ENCODE measurements around the gene EGLN3. TPM values are rescaled to one million over a fixed set of nuclear protein-coding genes. Genes with fewer than 3 reads are reported as not detected.

The EGLN3 gene
- total RNA-seq, 1 donor from 2014 or later, result 10.3 TPM

- H3K27ac ChIP-seq, result no peak overlapping the region
- no peak for DNase-seq (ENCODE audit: extremely low spot score in 2 of 2)
- no peaks in the 10 kb centered on the region for H3K36me3 ChIP-seq
- no peaks in the 10 kb centered on the region for H3K27me3 ChIP-seq
- H3K9me3 ChIP-seq, result no peaks in the 10 kb centered on the region
- TF ChIP-seq POLR2AphosphoS5 (IDR thresholded peaks at IDR 0.05; ENCODE audit: insufficient read depth in 1 of 2, low read depth in 1 of 2), result no peak
- no peak for TF ChIP-seq POLR2A (IDR thresholded peaks at IDR 0.05)
- no peak for TF ChIP-seq CTCF (IDR thresholded peaks at IDR 0.05)
- intact Hi-C loops (cut with DNase I), result no loop called here
- peaks cover 14% of the 10 kb centered on the region for H3K4me1 ChIP-seq
- peak overlapping the region; percentile 49 to 87 for H3K4me3 ChIP-seq
Observed at GRCh38 chr14:33948869-33949408, 1.9 kb downstream of the EGLN3 start.

DNA sequence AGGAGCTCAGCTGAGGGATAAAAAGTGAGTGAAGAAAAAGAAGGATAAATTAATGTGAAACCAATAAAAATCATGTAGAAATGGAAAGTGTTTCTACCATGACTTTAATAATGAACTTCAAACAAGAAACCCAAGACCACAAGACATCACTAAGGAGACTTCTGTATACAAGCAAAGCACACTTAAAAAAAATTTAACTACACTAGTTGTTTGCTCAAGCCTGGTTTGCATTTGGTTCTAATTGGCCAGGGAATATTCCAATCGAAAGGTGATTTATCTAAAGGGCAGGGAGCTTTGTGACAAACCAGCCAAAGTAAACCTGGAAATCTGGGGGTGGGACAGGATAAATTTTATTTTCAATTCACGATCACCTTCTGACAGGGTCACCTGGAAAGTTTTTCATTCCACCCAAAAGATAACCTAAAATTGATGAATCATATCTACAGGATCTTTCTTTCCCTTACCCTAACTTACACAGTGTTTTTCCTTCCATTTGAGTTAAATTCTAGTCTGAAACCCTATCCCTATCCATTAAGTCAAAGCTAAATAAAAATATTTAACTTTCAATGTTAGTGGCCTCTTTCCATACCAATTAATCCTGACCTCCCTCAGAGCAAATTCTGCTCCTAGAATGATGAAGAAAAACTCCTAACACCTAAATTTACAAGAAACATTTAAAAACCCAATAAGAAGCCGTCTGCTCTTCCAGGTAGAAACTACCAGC is 2.6 kb downstream of the EGLN3 start:
- Histone ChIP-seq H3K36me3 (no peaks in the 10 kb centered on the region), H3K4me3 (peak overlapping the region; percentile 49 to 87), H3K27ac (no peak overlapping the region), H3K4me1 (peaks cover 14% of the 10 kb centered on the region), H3K27me3 (no peaks in the 10 kb centered on the region), H3K9me3 (no peaks in the 10 kb centered on the region)
- no peak for DNase-seq (ENCODE audit: extremely low spot score in 2 of 2)
- intact Hi-C loops (cut with DNase I), result no loop called here
- TF ChIP-seq CTCF (IDR thresholded peaks at IDR 0.05), result no peak
- TF ChIP-seq POLR2AphosphoS5 (IDR thresholded peaks at IDR 0.05; ENCODE audit: insufficient read depth in 1 of 2, low read depth in 1 of 2), result no peak
- no peak for TF ChIP-seq POLR2A (IDR thresholded peaks at IDR 0.05)

DNA sequence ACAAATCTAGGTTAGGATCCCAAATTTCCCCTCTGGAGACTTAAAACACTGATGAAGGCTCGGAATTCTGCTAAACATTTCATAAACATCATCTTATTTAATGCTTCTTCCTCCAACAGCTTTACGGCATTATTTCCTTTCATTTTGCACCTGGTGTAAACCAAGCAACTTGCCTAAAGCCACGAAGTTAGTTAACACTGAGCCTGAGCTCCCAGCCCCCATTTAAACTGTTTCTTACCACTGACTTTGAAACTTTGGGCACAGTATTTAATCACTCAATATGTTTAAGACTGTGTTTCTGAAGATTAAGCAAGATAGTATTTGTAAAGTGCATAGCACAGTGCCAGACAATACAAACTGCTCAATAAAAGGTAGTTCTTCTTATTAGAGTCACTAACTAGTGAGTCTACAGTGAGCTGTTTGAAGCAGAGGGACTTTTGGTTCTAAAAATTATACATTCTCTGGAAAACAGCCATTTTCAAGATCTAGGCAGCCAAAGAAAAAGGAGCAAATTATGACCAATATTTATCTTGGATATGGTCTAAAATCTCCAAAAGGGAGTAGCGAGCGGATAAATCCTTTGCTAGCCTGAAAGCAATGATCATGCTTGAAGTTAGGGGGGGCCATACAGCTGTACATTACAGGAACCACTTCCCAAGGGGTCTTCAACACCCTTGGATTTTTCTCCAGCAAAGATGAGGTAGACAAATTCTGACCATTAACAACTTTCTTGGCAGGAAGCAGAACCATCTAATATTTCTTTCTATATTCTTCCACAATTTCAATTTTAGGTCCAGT is 4.0 kb downstream of the EGLN3 start:
- peaks cover 14% of the 10 kb centered on the region for H3K4me1 ChIP-seq
- H3K36me3 ChIP-seq, result no peaks in the 10 kb centered on the region
- TF ChIP-seq POLR2A (IDR thresholded peaks at IDR 0.05), result no peak
- TF ChIP-seq POLR2AphosphoS5 (IDR thresholded peaks at IDR 0.05; ENCODE audit: insufficient read depth in 1 of 2, low read depth in 1 of 2), result no peak
- no peak for TF ChIP-seq CTCF (IDR thresholded peaks at IDR 0.05)
- no peak overlapping the region for H3K4me3 ChIP-seq
- no peaks in the 10 kb centered on the region for H3K27me3 ChIP-seq
- no peak overlapping the region for H3K27ac ChIP-seq
- intact Hi-C loops (cut with DNase I), result no loop called here
- DNase-seq (ENCODE audit: extremely low spot score in 2 of 2), result no peak
- no peaks in the 10 kb centered on the region for H3K9me3 ChIP-seq

GRCh38 chr14:33945210-33946088 is 5.4 kb downstream of the EGLN3 start:
- Histone ChIP-seq H3K27me3 (no peaks in the 10 kb centered on the region), H3K4me3 (no peak overlapping the region), H3K27ac (no peak overlapping the region), H3K36me3 (no peaks in the 10 kb centered on the region), H3K9me3 (no peaks in the 10 kb centered on the region), H3K4me1 (peaks cover 5% of the 10 kb centered on the region)
- TF ChIP-seq POLR2A (IDR thresholded peaks at IDR 0.05), result no peak
- intact Hi-C loops (cut with DNase I), result no loop called here
- DNase-seq (ENCODE audit: extremely low spot score in 2 of 2), result no peak
